ENCODE results near the gene SPEN.

Gene SPEN

DNA sequence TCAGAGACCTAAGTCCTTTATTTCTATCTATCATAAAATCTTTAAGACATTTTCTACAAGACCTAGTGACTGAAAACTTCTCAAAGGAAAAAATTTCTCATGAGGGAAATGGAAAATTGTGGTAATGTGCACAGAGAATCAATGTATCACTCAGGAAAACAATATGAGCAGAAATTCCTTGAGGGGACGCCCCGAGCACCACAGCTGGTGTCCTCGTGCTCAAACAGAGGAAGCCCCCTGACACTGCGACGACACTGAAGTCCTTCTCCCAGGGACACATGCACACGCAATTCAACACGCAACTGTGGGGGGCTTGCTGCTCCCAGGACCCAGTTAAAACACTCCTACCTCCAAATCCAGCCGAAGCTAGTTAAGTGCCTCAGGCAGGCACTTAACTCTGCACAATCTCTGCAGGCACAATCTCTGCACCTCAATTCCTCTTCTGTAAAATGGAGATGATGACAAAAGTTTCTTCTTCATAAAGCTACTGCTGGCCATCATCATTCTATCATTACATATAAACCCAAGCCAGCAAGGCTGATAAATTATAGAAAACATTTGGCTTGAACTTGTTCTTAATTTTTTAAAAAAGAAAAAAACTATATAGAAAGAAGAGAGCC, 112.4 kb downstream of the SPEN start:
- H3K27me3 ChIP-seq (replicated peaks) = no peaks in the 10 kb centered on the region
- H3K36me3 ChIP-seq (replicated peaks) = no peaks in the 10 kb centered on the region
- H3K27ac ChIP-seq = no peak overlapping the region
- DNase-seq = no peak
- TF ChIP-seq, protein P1, sequence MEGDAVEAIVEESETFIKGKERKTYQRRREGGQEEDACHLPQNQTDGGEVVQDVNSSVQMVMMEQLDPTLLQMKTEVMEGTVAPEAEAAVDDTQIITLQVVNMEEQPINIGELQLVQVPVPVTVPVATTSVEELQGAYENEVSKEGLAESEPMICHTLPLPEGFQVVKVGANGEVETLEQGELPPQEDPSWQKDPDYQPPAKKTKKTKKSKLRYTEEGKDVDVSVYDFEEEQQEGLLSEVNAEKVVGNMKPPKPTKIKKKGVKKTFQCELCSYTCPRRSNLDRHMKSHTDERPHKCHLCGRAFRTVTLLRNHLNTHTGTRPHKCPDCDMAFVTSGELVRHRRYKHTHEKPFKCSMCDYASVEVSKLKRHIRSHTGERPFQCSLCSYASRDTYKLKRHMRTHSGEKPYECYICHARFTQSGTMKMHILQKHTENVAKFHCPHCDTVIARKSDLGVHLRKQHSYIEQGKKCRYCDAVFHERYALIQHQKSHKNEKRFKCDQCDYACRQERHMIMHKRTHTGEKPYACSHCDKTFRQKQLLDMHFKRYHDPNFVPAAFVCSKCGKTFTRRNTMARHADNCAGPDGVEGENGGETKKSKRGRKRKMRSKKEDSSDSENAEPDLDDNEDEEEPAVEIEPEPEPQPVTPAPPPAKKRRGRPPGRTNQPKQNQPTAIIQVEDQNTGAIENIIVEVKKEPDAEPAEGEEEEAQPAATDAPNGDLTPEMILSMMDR (IDR thresholded peaks at IDR 0.05; ENCODE audit: low read depth, low read length, missing control alignments) = no peak
- no peak overlapping the region for H3K4me3 ChIP-seq (ENCODE audit: low read depth, low read length)
- in situ Hi-C loops (cut with HindIII; ENCODE audit: low pct_ligation_motif_present, low sequenced_read_pairs) = no loop called here

DNA sequence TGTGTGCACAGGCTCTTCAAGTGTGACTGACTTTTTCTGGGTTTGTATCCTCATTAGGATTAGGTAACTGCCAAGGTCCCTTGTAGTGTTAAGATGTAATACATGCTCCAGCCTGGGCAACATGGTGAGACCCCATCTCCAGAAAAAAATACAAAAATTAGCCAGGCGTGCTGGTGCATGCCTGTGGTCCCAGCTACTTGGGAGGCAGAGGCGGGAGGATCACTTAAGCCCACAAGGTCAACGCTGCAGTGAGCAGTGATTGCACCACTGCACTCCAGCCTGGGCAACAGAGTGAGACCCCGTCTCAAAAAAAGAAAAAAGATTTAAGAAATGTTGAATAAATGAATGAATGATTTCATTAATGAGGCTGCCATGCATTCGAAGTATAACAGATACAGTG, 113.3 kb downstream of the SPEN start:
- no peak overlapping the region for H3K4me3 ChIP-seq (ENCODE audit: low read depth, low read length)
- no peaks in the 10 kb centered on the region for H3K27me3 ChIP-seq (replicated peaks)
- TF ChIP-seq, protein P1 (IDR thresholded peaks at IDR 0.05; ENCODE audit: low read depth, low read length, missing control alignments) = no peak
- no peaks in the 10 kb centered on the region for H3K36me3 ChIP-seq (replicated peaks)
- DNase-seq = no peak
- in situ Hi-C loops (cut with HindIII; ENCODE audit: low pct_ligation_motif_present, low sequenced_read_pairs) = no loop called here
- no peak overlapping the region for H3K27ac ChIP-seq

DNA sequence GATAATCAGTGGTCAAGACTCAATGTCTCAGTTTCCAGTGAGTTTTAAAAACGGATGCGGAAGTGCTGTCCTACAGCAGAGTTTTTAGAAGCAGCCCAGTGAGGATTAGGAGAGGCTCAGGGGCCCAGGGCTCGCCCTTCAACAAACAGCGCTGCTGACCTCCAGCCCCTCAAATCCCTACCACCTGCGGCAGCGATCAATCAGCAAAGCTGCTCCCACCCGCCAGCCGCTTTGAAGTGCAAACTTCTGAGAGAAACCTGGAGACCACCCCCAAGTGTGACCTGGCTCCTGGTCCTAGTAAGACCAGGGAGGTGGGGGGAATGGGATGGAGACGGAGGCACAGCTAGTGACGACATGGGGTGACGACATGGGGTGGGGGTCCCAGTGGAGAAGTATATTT, 114.0 kb downstream of the SPEN start:
- no peak overlapping the region for H3K4me3 ChIP-seq (ENCODE audit: low read depth, low read length)
- H3K27ac ChIP-seq = no peak overlapping the region
- no peaks in the 10 kb centered on the region for H3K36me3 ChIP-seq (replicated peaks)
- H3K27me3 ChIP-seq (replicated peaks) = no peaks in the 10 kb centered on the region
- TF ChIP-seq, protein P1 (IDR thresholded peaks at IDR 0.05; ENCODE audit: low read depth, low read length, missing control alignments) = no peak
- in situ Hi-C loops (cut with HindIII; ENCODE audit: low pct_ligation_motif_present, low sequenced_read_pairs) = no loop called here
- DNase-seq = no peak

DNA sequence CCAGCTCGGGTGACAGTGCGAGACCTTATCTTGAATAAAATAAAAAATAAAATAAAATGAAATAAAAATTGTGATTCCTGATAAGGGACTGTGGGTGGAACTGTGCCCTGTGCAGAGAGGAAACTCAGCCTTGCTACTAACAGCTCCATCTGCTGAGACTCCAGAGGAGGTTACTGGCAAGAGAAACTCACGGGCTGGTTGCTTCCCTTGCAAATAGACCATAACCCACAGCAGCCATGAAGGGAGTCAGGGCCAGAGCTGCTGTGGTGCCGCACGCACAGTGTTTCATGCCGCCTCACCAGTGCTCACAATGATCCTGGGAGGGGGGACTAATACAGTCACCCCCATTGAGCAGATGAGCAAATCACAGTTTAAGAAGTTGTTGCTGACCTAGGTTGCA, 114.7 kb downstream of the SPEN start:
- Histone ChIP-seq H3K27ac (no peak overlapping the region), H3K4me3 (ENCODE audit: low read depth, low read length) (no peak overlapping the region), H3K36me3 (replicated peaks) (no peaks in the 10 kb centered on the region), H3K27me3 (replicated peaks) (no peaks in the 10 kb centered on the region)
- DNase-seq = no peak
- TF ChIP-seq, protein P1 (IDR thresholded peaks at IDR 0.05; ENCODE audit: low read depth, low read length, missing control alignments) = no peak
- in situ Hi-C loops (cut with HindIII; ENCODE audit: low pct_ligation_motif_present, low sequenced_read_pairs) = no loop called here

DNA sequence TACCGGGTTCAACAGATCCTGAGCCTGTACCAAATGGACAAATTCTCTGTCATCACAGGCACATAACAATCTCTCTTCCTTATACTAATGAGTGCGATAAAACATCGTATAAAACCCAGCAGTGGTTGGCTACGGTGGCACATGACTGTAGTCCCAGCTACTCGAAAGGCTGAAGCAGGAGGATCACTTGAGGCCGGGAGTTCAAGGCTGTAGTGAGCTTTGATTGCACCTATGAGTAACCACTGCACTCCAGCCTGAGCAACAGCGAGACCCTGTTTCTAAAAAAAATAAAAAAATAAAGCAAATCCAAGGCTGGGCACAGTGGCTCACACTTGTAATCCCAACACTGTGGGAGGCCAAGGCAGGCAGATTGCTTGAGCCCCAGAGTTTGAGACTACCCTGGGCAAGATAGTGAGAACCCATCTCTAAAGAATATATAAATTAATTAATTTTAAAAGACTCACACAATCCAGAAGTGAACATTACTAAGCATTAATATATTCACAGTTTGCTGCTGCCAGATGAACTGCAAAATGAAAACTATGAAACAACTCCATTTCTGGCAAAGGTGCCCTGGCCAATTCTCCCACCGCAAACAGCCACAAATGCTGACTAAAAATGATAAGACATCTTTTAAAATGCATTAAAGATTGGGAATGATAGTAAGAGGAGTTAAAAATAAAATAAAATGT, 115.3 kb downstream of the SPEN start:
- Histone ChIP-seq H3K36me3 (replicated peaks) (peaks cover 1% of the 10 kb centered on the region), H3K4me3 (ENCODE audit: low read depth, low read length) (no peak overlapping the region), H3K27me3 (replicated peaks) (no peaks in the 10 kb centered on the region), H3K27ac (no peak overlapping the region)
- DNase-seq = no peak
- TF ChIP-seq, protein P1 (IDR thresholded peaks at IDR 0.05; ENCODE audit: low read depth, low read length, missing control alignments) = no peak
- in situ Hi-C loops (cut with HindIII; ENCODE audit: low pct_ligation_motif_present, low sequenced_read_pairs) = no loop called here
